ENCODE data around the gene IL34. TPM values are rescaled to one million over a fixed set of nuclear protein-coding genes. Genes with fewer than 3 reads are reported as not detected.

The IL34 gene
- total and polyA plus RNA-seq, 2 of the 13 experiments (the other 11 are each of a cell fraction or from before 2014, with no cell fraction given), result 1.2 to 1.3 TPM

- DNase-seq (ENCODE audit: low spot score) (no peak), ATAC-seq (no peak), FAIRE-seq (no peak)
- Histone ChIP-seq H3K79me2 (ENCODE audit: insufficient read depth, low read length) (no peaks in the 10 kb centered on the region), H3K4me1 (ENCODE audit: insufficient read depth, low read length) (peaks cover 64% of the 10 kb centered on the region), H2AFZ (ENCODE audit: low read length) (no peak overlapping the region), H3K9ac (ENCODE audit: insufficient read depth, low read depth, low read length) (no peak overlapping the region), H3K9me3 (ENCODE audit: low read length) (no peaks in the 10 kb centered on the region), H3K27ac (ENCODE audit: extremely low read length, insufficient read depth, low read length) (peak overlapping the region; percentile 9), H3K27me3 (ENCODE audit: control insufficient read depth in 1 of 2, insufficient read depth in 2 of 2, low read length in 2 of 2) (no peaks in the 10 kb centered on the region), H3K4me2 (ENCODE audit: low read depth, low read length) (no peak overlapping the region), H4K20me1 (ENCODE audit: insufficient read depth, low read length) (no peaks in the 10 kb centered on the region), H3K36me3 (replicated peaks in 1 of 2; ENCODE audit: control insufficient read depth in 1 of 2, insufficient read depth in 2 of 2, low read length in 2 of 2) (peaks cover 0 to 5% of the 10 kb centered on the region in 2 experiments; a peak in 1 of 5 replicates), H3K4me3 (replicated peaks in 1 of 3; ENCODE audit: insufficient read depth in 1 of 3, low read depth in 2 of 3, low read length in 3 of 3) (no peak overlapping the region)
- intact Hi-C loops (cut with micrococcal nuclease; ENCODE audit: unreplicated experiment) (loop anchor here (1.0 kb wide), 1 partner anchor 48 kb away; no protein-coding TSS in a partner anchor), in situ Hi-C loops (cut with HindIII; ENCODE audit: extremely low pct_ligation_motif_present, low pct_unique_long_range_greater_than_20kb) (no loop called here)
- BruUV-seq (replicated peaks), result no TSS peak
- ChIA-PET CTCF (ENCODE audit: low intra/inter-chr PET ratio, low total read pairs) (no interaction called here), POLR2A (interaction anchor here (1.3 to 3.9 kb wide), 4 partner anchors 14 to 36 kb away, joined by 5 to 69 read pairs (median 10); no protein-coding TSS in a partner anchor)
- WGBS (ENCODE audit: low lambda C conversion rate), result 98% methylated on average over 7 of the region's 7 CpGs
- TF ChIP-seq SAFB2 (CRISPR knock-in tag; IDR thresholded peaks at IDR 0.05; ENCODE audit: borderline replicate concordance, low read depth) (no peak), SIN3A (IDR thresholded peaks at IDR 0.05; ENCODE audit: borderline replicate concordance, low read depth, low read length) (no peak), NONO (IDR thresholded peaks at IDR 0.05) (no peak), NONO (CRISPR knock-in tag; conservative IDR thresholded peaks at IDR 0.05) (no peak), MED8 (CRISPR knock-in tag; IDR thresholded peaks at IDR 0.05; ENCODE audit: insufficient replicate concordance) (no peak), MEF2D (CRISPR knock-in tag; IDR thresholded peaks at IDR 0.05) (no peak), KDM5A (IDR thresholded peaks at IDR 0.05; ENCODE audit: borderline replicate concordance, low read length) (no peak), HIC2 (CRISPR knock-in tag; IDR thresholded peaks at IDR 0.05; ENCODE audit: low read depth) (no peak; the same call in 1 of the 2 replicates), BORCS8-MEF2B (CRISPR knock-in tag; IDR thresholded peaks at IDR 0.05) (peak; percentile 53), MTA1 (CRISPR knock-in tag; IDR thresholded peaks at IDR 0.05; ENCODE audit: borderline replicate concordance) (0 out of 2 replicates have a peak, but pooled peaks have one; percentile 18), ZNF350 (CRISPR knock-in tag; IDR thresholded peaks at IDR 0.05; ENCODE audit: borderline replicate concordance, low read depth) (0 out of 2 replicates have a peak, but pooled peaks have one; percentile 34), HNRNPL (IDR thresholded peaks at IDR 0.05; ENCODE audit: low read depth, low read length) (0 out of 2 replicates have a peak, but pooled peaks have one; percentile 55), CBFB (CRISPR knock-in tag; IDR thresholded peaks at IDR 0.05) (no peak), NFE2L1 (CRISPR knock-in tag; IDR thresholded peaks at IDR 0.05; ENCODE audit: borderline replicate concordance) (no peak), PPARG (CRISPR knock-in tag; conservative IDR thresholded peaks at IDR 0.05) (no peak), ZBTB34 (CRISPR knock-in tag; IDR thresholded peaks at IDR 0.05) (no peak), SMAD1 (CRISPR knock-in tag; IDR thresholded peaks at IDR 0.05; ENCODE audit: borderline replicate concordance, low read depth) (peak; percentile 68; the same call in 1 of the 2 replicates), ZNF768 (CRISPR knock-in tag; IDR thresholded peaks at IDR 0.05) (peak; percentile 30; the same call in 1 of the 2 replicates), ARHGAP35 (CRISPR knock-in tag; IDR thresholded peaks at IDR 0.05; ENCODE audit: borderline replicate concordance) (no peak)
Measured at GRCh38 chr16:70709942-70710341, 63.6 kb downstream of the IL34 start.
